ENCODE data around the gene SLC22A1.
"Not testable (repeated sequence)": the region's sequence is repeated elsewhere in the genome, so short reads cannot be mapped to it uniquely, and the experiment has no call there.

The SLC22A1 gene

GRCh38 chr6:160110586-160111123, 11.0 kb upstream of the SLC22A1 start:
- no peak for TF ChIP-seq CTCF (IDR thresholded peaks at IDR 0.05; ENCODE audit: low read depth, low read length, missing control alignments)
- in situ Hi-C loops (cut with HindIII; ENCODE audit: low sequenced_read_pairs) = no loop called here
- no peak for DNase-seq (ENCODE audit: low read depth)
- no peak overlapping the region for H3K4me3 ChIP-seq (ENCODE audit: low read depth, low read length)

GRCh38 chr6:160111806-160112205, 9.8 kb upstream of the SLC22A1 start:
- DNase-seq (ENCODE audit: low read depth) = no peak
- in situ Hi-C loops (cut with HindIII; ENCODE audit: low sequenced_read_pairs) = no loop called here
- no peak for TF ChIP-seq CTCF (IDR thresholded peaks at IDR 0.05; ENCODE audit: low read depth, low read length, missing control alignments)
- no peak overlapping the region for H3K4me3 ChIP-seq (ENCODE audit: low read depth, low read length)

- DNase-seq (ENCODE audit: low read depth) = no peak
- no peak for TF ChIP-seq CTCF (IDR thresholded peaks at IDR 0.05; ENCODE audit: low read depth, low read length, missing control alignments)
- in situ Hi-C loops (cut with HindIII; ENCODE audit: low sequenced_read_pairs) = no loop called here
- no peak overlapping the region for H3K4me3 ChIP-seq (ENCODE audit: low read depth, low read length)
Observed at GRCh38 chr6:160112628-160113299, 8.9 kb upstream of the SLC22A1 start.

- in situ Hi-C loops (cut with HindIII; ENCODE audit: low sequenced_read_pairs); H3K4me3 ChIP-seq (ENCODE audit: low read depth, low read length); DNase-seq (ENCODE audit: low read depth): not testable (repeated sequence)
Observed at GRCh38 chr6:160114536-160114935, 7.1 kb upstream of the SLC22A1 start.

GRCh38 chr6:160115421-160115820, 6.2 kb upstream of the SLC22A1 start:
- no peak for TF ChIP-seq CTCF (IDR thresholded peaks at IDR 0.05; ENCODE audit: low read depth, low read length, missing control alignments)

GRCh38 chr6:160116411-160116810, 5.2 kb upstream of the SLC22A1 start:
- no peak overlapping the region for H3K4me3 ChIP-seq (ENCODE audit: low read depth, low read length)
- in situ Hi-C loops (cut with HindIII; ENCODE audit: low sequenced_read_pairs) = no loop called here
- no peak for DNase-seq (ENCODE audit: low read depth)
- TF ChIP-seq CTCF (IDR thresholded peaks at IDR 0.05; ENCODE audit: low read depth, low read length, missing control alignments) = no peak

More at GRCh38 chr6:160115421-160115820, 6.2 kb upstream of the SLC22A1 start:
- in situ Hi-C loops (cut with HindIII; ENCODE audit: low sequenced_read_pairs) = no loop called here
- DNase-seq (ENCODE audit: low read depth) = no peak
- H3K4me3 ChIP-seq (ENCODE audit: low read depth, low read length) = no peak overlapping the region

GRCh38 chr6:160117137-160117536, 4.5 kb upstream of the SLC22A1 start:
- H3K4me3 ChIP-seq (ENCODE audit: low read depth, low read length) = no peak overlapping the region
- no peak for DNase-seq (ENCODE audit: low read depth)
- in situ Hi-C loops (cut with HindIII; ENCODE audit: low sequenced_read_pairs) = no loop called here
- TF ChIP-seq CTCF (IDR thresholded peaks at IDR 0.05; ENCODE audit: low read depth, low read length, missing control alignments) = no peak

Data from astrocyte of the cerebellum (primary cell).